NCI-H460 (cell line): ENCODE results near the gene PGK1. TPM values are rescaled to one million over a fixed set of nuclear protein-coding genes. Genes with fewer than 3 reads are reported as not detected.

Experiments used
- DNase-seq: peaks from one replicate; pipeline ENCODE4 v3.0.0-alpha.2; 2016; ENCODE audit warnings: low read depth; ENCODE audit errors: extremely low read depth
- total RNA-seq: library from RNA; depleted of rRNA; stranded (reverse); fragments of >200 nt; shearing (Covaris generic); gene quantifications from 2 replicates; pipeline ENCODE4 v1.2.3, GENCODE V29; 2014; rRNA removed

Gene PGK1
- total RNA-seq, 1 experiment from 2014 or later = 874 TPM

GRCh38 chrX:78165425-78165824 lies 61.4 kb downstream of the PGK1 start:
- DNase-seq = no peak

- DNase-seq = no peak
These were observed 64.0 kb downstream of the PGK1 start for GRCh38 chrX:78168065-78168464.

Other genes starting within 250 kb of the PGK1 start
- 90.5 and 95.0 TPM in 2 replicates for gene MAGT1, start 208.8 kb upstream of the PGK1 start, total RNA-seq
- gene COX7B, start 204.8 kb upstream of the PGK1 start, total RNA-seq = 562 and 680 TPM in 2 replicates
- gene ATP7A, start 193.6 kb upstream of the PGK1 start, total RNA-seq = 9.4 and 9.6 TPM in 2 replicates
- 0.22 TPM in 1 of 2 replicates, not detected in the other for gene PGAM4, start 134.6 kb upstream of the PGK1 start, total RNA-seq
- gene TAF9B, start 35.4 kb downstream of the PGK1 start, total RNA-seq = 38.5 and 40.2 TPM in 2 replicates
- gene CYSLTR1, start 223.4 kb downstream of the PGK1 start, total RNA-seq = not detected in 2 replicates